ENCODE data around the gene ARL6IP4. TPM values are rescaled to one million over a fixed set of nuclear protein-coding genes. Genes with fewer than 3 reads are reported as not detected.

ARL6IP4 gene
- total RNA-seq, 2 experiments from 2014 or later, result 166 to 175 TPM

GRCh38 chr12:122989874-122990419, 9.5 kb downstream of the ARL6IP4 start:
- no peak for DNase-seq
- no peak overlapping the region for H3K4me3 Mint-ChIP-seq
- no peaks in the 10 kb centered on the region for H3K9me3 Mint-ChIP-seq
- no peaks in the 10 kb centered on the region for H3K36me3 Mint-ChIP-seq (ENCODE audit: low read depth)
- CTCF ChIA-PET, result interaction anchor here (1.9 kb wide), 1 partner anchor 8 kb away, joined by 5 read pairs; no protein-coding TSS in a partner anchor
- POLR2A ChIA-PET, result interaction anchor here (0.8 to 1.3 kb wide), 2 partner anchors 8 to 14 kb away, joined by 3 read pairs; partner anchors contain the start of gene OGFOD2
- no peaks in the 10 kb centered on the region for H3K27me3 Mint-ChIP-seq
- peaks cover 10% of the 10 kb centered on the region for H3K4me1 Mint-ChIP-seq
- no peak overlapping the region for H3K27ac Mint-ChIP-seq

GRCh38 chr12:122990561-122990960, 10.1 kb downstream of the ARL6IP4 start:
- H3K4me3 Mint-ChIP-seq, result no peak overlapping the region
- ChIA-PET POLR2A (interaction anchor here (0.8 to 1.3 kb wide), 2 partner anchors 9 to 15 kb away, joined by 3 read pairs; partner anchors contain the start of gene OGFOD2), CTCF (interaction anchor here (1.9 kb wide), 1 partner anchor 8 kb away, joined by 5 read pairs; no protein-coding TSS in a partner anchor)
- no peak for DNase-seq
- H3K9me3 Mint-ChIP-seq, result no peaks in the 10 kb centered on the region
- no peaks in the 10 kb centered on the region for H3K27me3 Mint-ChIP-seq
- H3K4me1 Mint-ChIP-seq, result peaks cover 5% of the 10 kb centered on the region
- H3K27ac Mint-ChIP-seq, result no peak overlapping the region
- H3K36me3 Mint-ChIP-seq (ENCODE audit: low read depth), result no peaks in the 10 kb centered on the region

- no peak for DNase-seq
- Mint-ChIP-seq H3K9me3 (no peaks in the 10 kb centered on the region), H3K27me3 (no peaks in the 10 kb centered on the region), H3K27ac (no peak overlapping the region), H3K4me1 (peaks cover 5% of the 10 kb centered on the region), H3K4me3 (no peak overlapping the region), H3K36me3 (ENCODE audit: low read depth) (no peaks in the 10 kb centered on the region)
- POLR2A ChIA-PET, result interaction anchor here (1.3 kb wide), 1 partner anchor 16 kb away, joined by 3 read pairs; the partner anchor contains the start of gene OGFOD2
- CTCF ChIA-PET, result interaction anchor here (1.9 kb wide), 1 partner anchor 9 kb away, joined by 5 read pairs; no protein-coding TSS in a partner anchor
Observed at GRCh38 chr12:122990961-122991622, 10.6 kb downstream of the ARL6IP4 start.

- ChIA-PET POLR2A (no interaction called here), CTCF (no interaction called here)
- Mint-ChIP-seq H3K36me3 (ENCODE audit: low read depth) (no peaks in the 10 kb centered on the region), H3K27me3 (no peaks in the 10 kb centered on the region), H3K4me3 (no peak overlapping the region), H3K27ac (no peak overlapping the region), H3K4me1 (peaks cover 5% of the 10 kb centered on the region), H3K9me3 (no peaks in the 10 kb centered on the region)
- DNase-seq, result no peak
Observed at GRCh38 chr12:122991623-122992275, 11.3 kb downstream of the ARL6IP4 start.

GRCh38 chr12:122992386-122992785, 11.9 kb downstream of the ARL6IP4 start:
- Mint-ChIP-seq H3K36me3 (ENCODE audit: low read depth) (no peaks in the 10 kb centered on the region), H3K9me3 (no peaks in the 10 kb centered on the region), H3K4me1 (peaks cover 5% of the 10 kb centered on the region), H3K4me3 (no peak overlapping the region), H3K27ac (no peak overlapping the region), H3K27me3 (no peaks in the 10 kb centered on the region)
- POLR2A ChIA-PET, result interaction anchor here (3.0 kb wide), 1 partner anchor 17 kb away, joined by 9 read pairs; the partner anchor contains the start of gene OGFOD2
- DNase-seq, result no peak
- CTCF ChIA-PET, result no interaction called here

GRCh38 chr12:122994140-122994675, 13.7 kb downstream of the ARL6IP4 start:
- no peak for DNase-seq
- ChIA-PET CTCF (no interaction called here), POLR2A (interaction anchor here (3.0 kb wide), 1 partner anchor 19 kb away, joined by 9 read pairs; the partner anchor contains the start of gene OGFOD2)
- Mint-ChIP-seq H3K4me3 (no peak overlapping the region), H3K36me3 (ENCODE audit: low read depth) (no peaks in the 10 kb centered on the region), H3K4me1 (peaks cover 5% of the 10 kb centered on the region), H3K27me3 (no peaks in the 10 kb centered on the region), H3K27ac (no peak overlapping the region), H3K9me3 (no peaks in the 10 kb centered on the region)

- no peaks in the 10 kb centered on the region for H3K36me3 Mint-ChIP-seq (ENCODE audit: low read depth)
- H3K27ac Mint-ChIP-seq, result no peak overlapping the region
- H3K9me3 Mint-ChIP-seq, result no peaks in the 10 kb centered on the region
- CTCF ChIA-PET, result no interaction called here
- no peak overlapping the region for H3K4me3 Mint-ChIP-seq
- POLR2A ChIA-PET, result interaction anchor here (3.0 kb wide), 1 partner anchor 20 kb away, joined by 9 read pairs; the partner anchor contains the start of gene OGFOD2
- H3K27me3 Mint-ChIP-seq, result no peaks in the 10 kb centered on the region
- no peak for DNase-seq
- peaks cover 5% of the 10 kb centered on the region for H3K4me1 Mint-ChIP-seq
Observed at GRCh38 chr12:122994781-122995502, 14.5 kb downstream of the ARL6IP4 start.

- peaks cover 5% of the 10 kb centered on the region for H3K4me1 Mint-ChIP-seq
- no peaks in the 10 kb centered on the region for H3K36me3 Mint-ChIP-seq (ENCODE audit: low read depth)
- H3K27ac Mint-ChIP-seq, result no peak overlapping the region
- no peaks in the 10 kb centered on the region for H3K9me3 Mint-ChIP-seq
- ChIA-PET CTCF (interaction anchor here (1.2 kb wide), 1 partner anchor 11 kb away, joined by 3 read pairs; no protein-coding TSS in a partner anchor), POLR2A (interaction anchor here (3.0 kb wide), 1 partner anchor 20 kb away, joined by 9 read pairs; the partner anchor contains the start of gene OGFOD2)
- H3K27me3 Mint-ChIP-seq, result no peaks in the 10 kb centered on the region
- DNase-seq, result no peak
- no peak overlapping the region for H3K4me3 Mint-ChIP-seq
Observed at GRCh38 chr12:122995503-122996187, 15.2 kb downstream of the ARL6IP4 start.

- no peak for DNase-seq
- Mint-ChIP-seq H3K9me3 (no peaks in the 10 kb centered on the region), H3K4me3 (no peak overlapping the region), H3K36me3 (ENCODE audit: low read depth) (no peaks in the 10 kb centered on the region), H3K27ac (no peak overlapping the region), H3K27me3 (no peaks in the 10 kb centered on the region), H3K4me1 (peaks cover 5% of the 10 kb centered on the region)
- ChIA-PET POLR2A (no interaction called here), CTCF (interaction anchor here (1.2 kb wide), 1 partner anchor 10 kb away, joined by 3 read pairs; no protein-coding TSS in a partner anchor)
Observed at GRCh38 chr12:122996188-122996601, 15.7 kb downstream of the ARL6IP4 start.

- POLR2A ChIA-PET, result no interaction called here
- H3K27me3 Mint-ChIP-seq, result no peaks in the 10 kb centered on the region
- H3K36me3 Mint-ChIP-seq (ENCODE audit: low read depth), result no peaks in the 10 kb centered on the region
- no peak overlapping the region for H3K4me3 Mint-ChIP-seq
- CTCF ChIA-PET, result interaction anchor here (1.2 kb wide), 1 partner anchor 10 kb away, joined by 3 read pairs; no protein-coding TSS in a partner anchor
- peaks cover 5% of the 10 kb centered on the region for H3K4me1 Mint-ChIP-seq
- DNase-seq, result no peak
- no peak overlapping the region for H3K27ac Mint-ChIP-seq
- no peaks in the 10 kb centered on the region for H3K9me3 Mint-ChIP-seq
Observed at GRCh38 chr12:122996621-122997342, 16.3 kb downstream of the ARL6IP4 start.

GRCh38 chr12:122997343-122998250, 17.1 kb downstream of the ARL6IP4 start:
- DNase-seq, result no peak
- H3K36me3 Mint-ChIP-seq (ENCODE audit: low read depth), result no peaks in the 10 kb centered on the region
- peaks cover 5% of the 10 kb centered on the region for H3K4me1 Mint-ChIP-seq
- no peak overlapping the region for H3K27ac Mint-ChIP-seq
- H3K4me3 Mint-ChIP-seq, result no peak overlapping the region
- no peaks in the 10 kb centered on the region for H3K9me3 Mint-ChIP-seq
- ChIA-PET CTCF (no interaction called here), POLR2A (no interaction called here)
- no peaks in the 10 kb centered on the region for H3K27me3 Mint-ChIP-seq
